Nephron progenitor cell (in vitro differentiated cells): Measurements from ENCODE around the gene AFTPH.
A peak's percentile ranks its signal among the peaks of the same experiment; 100 is the strongest.

Source experiments
- DNase-seq: peaks from one replicate; pipeline ENCODE4 v3.0.0; 2021
- H3K27ac Mint-ChIP-seq: 2 replicates; pipeline ENCODE4 v1.8.0; 2021; ENCODE audit warnings: mild to moderate bottlenecking, moderate library complexity, mixed read lengths
- H3K27me3 Mint-ChIP-seq: 2 replicates; pipeline ENCODE4 v1.8.0; 2021; ENCODE audit warnings: mild to moderate bottlenecking, low read depth, mixed read lengths; ENCODE audit not compliant: poor library complexity
- H3K36me3 Mint-ChIP-seq: 2 replicates; pipeline ENCODE4 v1.8.0; 2021; ENCODE audit warnings: low read depth, mixed read lengths
- H3K4me1 Mint-ChIP-seq: 2 replicates; pipeline ENCODE4 v1.8.0; 2021; ENCODE audit warnings: mixed read lengths
- H3K4me3 Mint-ChIP-seq: 2 replicates; pipeline ENCODE4 v1.8.0; 2021; ENCODE audit warnings: mild to moderate bottlenecking, moderate library complexity, mixed read lengths
- H3K9me3 Mint-ChIP-seq: 2 replicates; pipeline ENCODE4 v1.8.0; 2021; ENCODE audit warnings: mild to moderate bottlenecking, moderate library complexity, mixed read lengths
- TF ChIP-seq, protein P1 (sequence below): fragments of 200-600 bp; sonication (generic); IDR thresholded peaks from 2 replicates; pipeline ENCODE4 v1.5.0; 2021; ENCODE audit warnings: antibody characterized with exemption

Gene AFTPH

DNA sequence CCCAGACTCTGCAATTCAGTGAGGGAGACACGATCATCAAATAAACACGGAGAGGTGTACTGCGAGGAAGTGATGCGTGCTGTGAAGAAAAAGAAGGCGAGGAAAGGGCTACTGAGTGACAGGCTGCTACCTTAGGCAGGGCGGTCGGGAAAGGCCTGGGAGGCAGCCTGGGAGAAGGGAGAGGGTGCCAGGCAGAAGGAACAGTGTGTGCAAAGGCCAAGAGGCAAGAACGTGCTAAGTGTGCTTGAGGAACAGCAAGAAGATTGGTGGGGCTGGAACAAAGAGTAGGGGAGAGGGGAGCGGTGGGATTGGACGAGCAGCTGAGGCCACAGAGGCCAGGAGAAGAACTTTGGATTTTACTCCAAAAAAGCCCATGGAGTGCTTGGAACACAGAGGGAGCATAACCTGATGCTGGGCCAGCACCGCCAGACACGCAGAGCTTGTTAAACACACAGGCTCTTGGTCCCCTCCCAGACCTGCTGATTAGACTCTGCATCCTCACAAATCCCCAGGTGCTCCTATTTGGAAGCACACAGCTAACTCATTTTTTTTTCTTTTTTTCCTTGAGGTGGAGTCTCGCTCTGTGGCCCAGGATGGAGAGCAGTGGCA is 99.2 kb downstream of the AFTPH start:
- H3K36me3 Mint-ChIP-seq, result no peaks in the 10 kb centered on the region
- no peak overlapping the region for H3K4me3 Mint-ChIP-seq
- TF ChIP-seq, protein P1, sequence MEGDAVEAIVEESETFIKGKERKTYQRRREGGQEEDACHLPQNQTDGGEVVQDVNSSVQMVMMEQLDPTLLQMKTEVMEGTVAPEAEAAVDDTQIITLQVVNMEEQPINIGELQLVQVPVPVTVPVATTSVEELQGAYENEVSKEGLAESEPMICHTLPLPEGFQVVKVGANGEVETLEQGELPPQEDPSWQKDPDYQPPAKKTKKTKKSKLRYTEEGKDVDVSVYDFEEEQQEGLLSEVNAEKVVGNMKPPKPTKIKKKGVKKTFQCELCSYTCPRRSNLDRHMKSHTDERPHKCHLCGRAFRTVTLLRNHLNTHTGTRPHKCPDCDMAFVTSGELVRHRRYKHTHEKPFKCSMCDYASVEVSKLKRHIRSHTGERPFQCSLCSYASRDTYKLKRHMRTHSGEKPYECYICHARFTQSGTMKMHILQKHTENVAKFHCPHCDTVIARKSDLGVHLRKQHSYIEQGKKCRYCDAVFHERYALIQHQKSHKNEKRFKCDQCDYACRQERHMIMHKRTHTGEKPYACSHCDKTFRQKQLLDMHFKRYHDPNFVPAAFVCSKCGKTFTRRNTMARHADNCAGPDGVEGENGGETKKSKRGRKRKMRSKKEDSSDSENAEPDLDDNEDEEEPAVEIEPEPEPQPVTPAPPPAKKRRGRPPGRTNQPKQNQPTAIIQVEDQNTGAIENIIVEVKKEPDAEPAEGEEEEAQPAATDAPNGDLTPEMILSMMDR, result no peak
- H3K4me1 Mint-ChIP-seq, result peaks cover 55% of the 10 kb centered on the region
- no peak for DNase-seq
- no peaks in the 10 kb centered on the region for H3K9me3 Mint-ChIP-seq
- H3K27me3 Mint-ChIP-seq, result peaks cover 4% of the 10 kb centered on the region
- peak overlapping the region; percentile 74 for H3K27ac Mint-ChIP-seq

- Mint-ChIP-seq H3K36me3 (no peaks in the 10 kb centered on the region), H3K27ac (no peak overlapping the region), H3K4me3 (no peak overlapping the region), H3K9me3 (no peaks in the 10 kb centered on the region), H3K27me3 (peaks cover 6% of the 10 kb centered on the region), H3K4me1 (peaks cover 57% of the 10 kb centered on the region)
- DNase-seq, result no peak
- TF ChIP-seq, protein P1, result no peak
Measured at GRCh38 chr2:64624108-64624610, 100.0 kb downstream of the AFTPH start.

GRCh38 chr2:64624862-64625261 is 100.7 kb downstream of the AFTPH start:
- no peaks in the 10 kb centered on the region for H3K36me3 Mint-ChIP-seq
- no peaks in the 10 kb centered on the region for H3K9me3 Mint-ChIP-seq
- H3K4me3 Mint-ChIP-seq, result no peak overlapping the region
- H3K27me3 Mint-ChIP-seq, result peaks cover 6% of the 10 kb centered on the region
- TF ChIP-seq, protein P1, result no peak
- no peak overlapping the region for H3K27ac Mint-ChIP-seq
- peaks cover 57% of the 10 kb centered on the region for H3K4me1 Mint-ChIP-seq
- no peak for DNase-seq

- no peak for DNase-seq
- Mint-ChIP-seq H3K27me3 (peaks cover 6% of the 10 kb centered on the region), H3K9me3 (no peaks in the 10 kb centered on the region), H3K36me3 (peaks cover under 1% of the 10 kb centered on the region), H3K4me3 (no peak overlapping the region), H3K4me1 (peaks cover 63% of the 10 kb centered on the region), H3K27ac (peak overlapping the region; percentile 81)
- TF ChIP-seq, protein P1, result no peak
Measured at GRCh38 chr2:64625299-64626145, 101.4 kb downstream of the AFTPH start.

DNA sequence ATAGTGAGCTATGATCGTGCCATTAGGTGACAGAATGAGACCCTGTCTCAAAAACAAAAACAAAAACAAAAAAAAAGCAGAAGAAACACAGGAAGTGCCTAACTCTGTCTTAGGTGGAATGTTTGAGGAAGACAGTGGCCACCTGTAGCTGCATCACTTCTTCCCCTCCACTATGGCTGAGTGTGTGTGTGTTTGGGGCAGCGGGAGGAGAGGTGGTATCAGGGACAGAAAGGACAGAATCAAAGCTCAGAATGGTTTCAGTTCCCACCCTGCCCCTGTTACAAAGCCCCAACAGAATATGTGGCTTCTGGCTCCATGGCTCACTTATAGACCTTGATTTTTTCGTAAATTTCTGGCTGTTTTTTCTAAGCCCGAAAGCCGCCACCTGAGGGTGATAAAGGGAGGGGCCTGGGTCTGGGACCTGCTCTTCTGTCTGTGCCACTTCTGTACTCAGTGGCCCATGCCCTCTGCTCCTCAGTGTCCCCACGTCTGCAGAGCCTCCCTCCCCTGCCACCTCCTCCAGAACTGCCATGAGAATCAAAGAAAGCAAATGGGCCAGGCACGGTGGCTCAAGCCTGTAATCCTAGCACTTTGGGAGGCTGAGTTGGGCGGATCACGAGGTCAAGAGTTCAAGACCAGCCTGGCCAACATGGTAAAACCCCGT is 102.2 kb downstream of the AFTPH start:
- Mint-ChIP-seq H3K36me3 (peaks cover 8% of the 10 kb centered on the region), H3K9me3 (no peaks in the 10 kb centered on the region), H3K4me1 (peaks cover 70% of the 10 kb centered on the region), H3K4me3 (no peak overlapping the region), H3K27me3 (peaks cover 6% of the 10 kb centered on the region), H3K27ac (peak overlapping the region; percentile 87)
- TF ChIP-seq, protein P1, result no peak
- DNase-seq, result no peak
